ENCODE results near the gene TTC23. TPM values are rescaled to one million over a fixed set of nuclear protein-coding genes. Genes with fewer than 3 reads are reported as not detected.

The TTC23 gene
- total RNA-seq, 2 experiments from 2014 or later = 2.8 to 7.6 TPM

- ChIA-PET POLR2A (no interaction called here), CTCF (ENCODE audit: unreplicated experiment) (no interaction called here)
- TF ChIP-seq EZH2phosphoT487 (IDR thresholded peaks at IDR 0.05; ENCODE audit: borderline replicate concordance, low read depth, low read length) (no peak), CTCF (conservative IDR thresholded peaks at IDR 0.05; ENCODE audit: low read length) (no peak)
- Histone ChIP-seq H3K4me1 (ENCODE audit: insufficient read depth, low read length, poor library complexity, severe bottlenecking) (no peaks in the 10 kb centered on the region), H3K9me3 (ENCODE audit: low read length) (no peaks in the 10 kb centered on the region), H3K9me2 (ENCODE audit: insufficient read depth, low read length) (no peaks in the 10 kb centered on the region), H3K79me2 (ENCODE audit: insufficient read depth, low read depth, low read length) (no peaks in the 10 kb centered on the region), H3K4me2 (ENCODE audit: low read length) (no peak overlapping the region), H3K4me3 (ENCODE audit: low read depth, low read length, poor library complexity, severe bottlenecking) (no peak overlapping the region), H3K36me3 (ENCODE audit: insufficient read depth, low read length) (no peaks in the 10 kb centered on the region), H4K20me1 (ENCODE audit: insufficient read depth, low read length) (no peaks in the 10 kb centered on the region), H2AFZ (ENCODE audit: low read length) (no peak overlapping the region), H3K27ac (ENCODE audit: low read depth, low read length, poor library complexity, severe bottlenecking) (no peak overlapping the region)
- no peak for DNase-seq (ENCODE audit: low spot score)
- intact Hi-C loops (cut with micrococcal nuclease; ENCODE audit: unreplicated experiment) = no loop called here
- BruUV-seq (replicated peaks) = no TSS peak
Observed at GRCh38 chr15:99139276-99139675, 110.1 kb downstream of the TTC23 start.

GRCh38 chr15:99138491-99138982 is 110.8 kb downstream of the TTC23 start:
- TF ChIP-seq CTCF (conservative IDR thresholded peaks at IDR 0.05; ENCODE audit: low read length) (no peak), EZH2phosphoT487 (IDR thresholded peaks at IDR 0.05; ENCODE audit: borderline replicate concordance, low read depth, low read length) (no peak)
- Histone ChIP-seq H4K20me1 (ENCODE audit: insufficient read depth, low read length) (no peaks in the 10 kb centered on the region), H3K27ac (ENCODE audit: low read depth, low read length, poor library complexity, severe bottlenecking) (no peak overlapping the region), H3K36me3 (ENCODE audit: insufficient read depth, low read length) (no peaks in the 10 kb centered on the region), H3K79me2 (ENCODE audit: insufficient read depth, low read depth, low read length) (no peaks in the 10 kb centered on the region), H3K4me1 (ENCODE audit: insufficient read depth, low read length, poor library complexity, severe bottlenecking) (no peaks in the 10 kb centered on the region), H3K9me3 (ENCODE audit: low read length) (no peaks in the 10 kb centered on the region), H3K4me2 (ENCODE audit: low read length) (no peak overlapping the region), H3K9me2 (ENCODE audit: insufficient read depth, low read length) (no peaks in the 10 kb centered on the region), H2AFZ (ENCODE audit: low read length) (no peak overlapping the region), H3K4me3 (ENCODE audit: low read depth, low read length, poor library complexity, severe bottlenecking) (no peak overlapping the region)
- ChIA-PET CTCF (ENCODE audit: unreplicated experiment) (no interaction called here), POLR2A (no interaction called here)
- intact Hi-C loops (cut with micrococcal nuclease; ENCODE audit: unreplicated experiment) = no loop called here
- no TSS peak for BruUV-seq (replicated peaks)
- no peak for DNase-seq (ENCODE audit: low spot score)

- Histone ChIP-seq H3K27ac (ENCODE audit: low read depth, low read length, poor library complexity, severe bottlenecking) (no peak overlapping the region), H3K4me2 (ENCODE audit: low read length) (no peak overlapping the region), H3K4me3 (ENCODE audit: low read depth, low read length, poor library complexity, severe bottlenecking) (no peak overlapping the region), H3K9me2 (ENCODE audit: insufficient read depth, low read length) (no peaks in the 10 kb centered on the region), H3K79me2 (ENCODE audit: insufficient read depth, low read depth, low read length) (no peaks in the 10 kb centered on the region), H3K4me1 (ENCODE audit: insufficient read depth, low read length, poor library complexity, severe bottlenecking) (no peaks in the 10 kb centered on the region), H3K36me3 (ENCODE audit: insufficient read depth, low read length) (no peaks in the 10 kb centered on the region), H4K20me1 (ENCODE audit: insufficient read depth, low read length) (no peaks in the 10 kb centered on the region), H3K9me3 (ENCODE audit: low read length) (no peaks in the 10 kb centered on the region), H2AFZ (ENCODE audit: low read length) (no peak overlapping the region)
- TF ChIP-seq CTCF (conservative IDR thresholded peaks at IDR 0.05; ENCODE audit: low read length) = no peak
- no peak for TF ChIP-seq EZH2phosphoT487 (IDR thresholded peaks at IDR 0.05; ENCODE audit: borderline replicate concordance, low read depth, low read length)
- BruUV-seq (replicated peaks) = no TSS peak
- DNase-seq (ENCODE audit: low spot score) = no peak
- POLR2A ChIA-PET = no interaction called here
- CTCF ChIA-PET (ENCODE audit: unreplicated experiment) = no interaction called here
- intact Hi-C loops (cut with micrococcal nuclease; ENCODE audit: unreplicated experiment) = no loop called here
Observed at GRCh38 chr15:99137877-99138276, 111.5 kb downstream of the TTC23 start.
